ENCODE measurements around the gene TNF.

TNF gene

GRCh38 chr6:31614684-31615578, 39.6 kb downstream of the TNF start, which contains the start of gene AIF1:
TSS of gene AIF1 (plus strand) at chr6:31615234. CDS start at chr6:31615330, 96 bp downstream.
- H3K79me2 ChIP-seq (ENCODE audit: insufficient read depth, low read length): no peaks in the 10 kb centered on the region
- TF ChIP-seq EZH2phosphoT487 (conservative IDR thresholded peaks at IDR 0.05; ENCODE audit: low read length) (no peak), CTCF (IDR thresholded peaks at IDR 0.05; ENCODE audit: insufficient read depth, low read length, poor library complexity, severe bottlenecking) (no peak)
- no peaks in the 10 kb centered on the region for H3K9me2 ChIP-seq (replicated peaks; ENCODE audit: insufficient read depth, low read length)
- H4K20me1 ChIP-seq (ENCODE audit: low read depth, low read length): no peaks in the 10 kb centered on the region
- H3K4me2 ChIP-seq (ENCODE audit: low read depth, low read length, poor library complexity, severe bottlenecking): no peak within 1 kb of the TSS
- H2AFZ ChIP-seq (ENCODE audit: low read depth, low read length, severe bottlenecking): no peak within 1 kb of the TSS
- no peaks in the 10 kb centered on the region for H3K27me3 ChIP-seq (ENCODE audit: low read length)
- no peaks in the 10 kb centered on the region for H3K9me3 ChIP-seq (ENCODE audit: insufficient read depth, low read length)
- peaks cover 15% of the 10 kb centered on the region for H3F3A ChIP-seq (ENCODE audit: insufficient read depth)
- H3K4me3 ChIP-seq (ENCODE audit: insufficient read depth, low read length, poor library complexity, severe bottlenecking): no peak within 1 kb of the TSS
- no peak within 1 kb of the TSS for H3K9ac ChIP-seq (ENCODE audit: low read length)
- H3K36me3 ChIP-seq (ENCODE audit: low read length): no peaks in the 10 kb centered on the region
- no peak within 1 kb of the TSS for H3K27ac ChIP-seq (ENCODE audit: low read depth, low read length)

GRCh38 chr6:31615748-31616147, 40.4 kb downstream of the TNF start:
- no peak overlapping the region for H3K9ac ChIP-seq (ENCODE audit: low read length)
- H3F3A ChIP-seq (ENCODE audit: insufficient read depth): peaks cover 18% of the 10 kb centered on the region
- H2AFZ ChIP-seq (ENCODE audit: low read depth, low read length, severe bottlenecking): no peak overlapping the region
- no peaks in the 10 kb centered on the region for H3K9me2 ChIP-seq (replicated peaks; ENCODE audit: insufficient read depth, low read length)
- H3K36me3 ChIP-seq (ENCODE audit: low read length): no peaks in the 10 kb centered on the region
- no peak overlapping the region for H3K27ac ChIP-seq (ENCODE audit: low read depth, low read length)
- H3K27me3 ChIP-seq (ENCODE audit: low read length): no peaks in the 10 kb centered on the region
- no peaks in the 10 kb centered on the region for H3K9me3 ChIP-seq (ENCODE audit: insufficient read depth, low read length)
- H3K4me2 ChIP-seq (ENCODE audit: low read depth, low read length, poor library complexity, severe bottlenecking): no peak overlapping the region
- H4K20me1 ChIP-seq (ENCODE audit: low read depth, low read length): no peaks in the 10 kb centered on the region
- TF ChIP-seq EZH2phosphoT487 (conservative IDR thresholded peaks at IDR 0.05; ENCODE audit: low read length) (no peak), CTCF (IDR thresholded peaks at IDR 0.05; ENCODE audit: insufficient read depth, low read length, poor library complexity, severe bottlenecking) (no peak)
- H3K79me2 ChIP-seq (ENCODE audit: insufficient read depth, low read length): peaks cover 1% of the 10 kb centered on the region
- H3K4me3 ChIP-seq (ENCODE audit: insufficient read depth, low read length, poor library complexity, severe bottlenecking): no peak overlapping the region

GRCh38 chr6:31617010-31617409, 41.6 kb downstream of the TNF start:
- TF ChIP-seq EZH2phosphoT487 (conservative IDR thresholded peaks at IDR 0.05; ENCODE audit: low read length) (no peak), CTCF (IDR thresholded peaks at IDR 0.05; ENCODE audit: insufficient read depth, low read length, poor library complexity, severe bottlenecking) (no peak)
- H2AFZ ChIP-seq (ENCODE audit: low read depth, low read length, severe bottlenecking): no peak overlapping the region
- H3K9ac ChIP-seq (ENCODE audit: low read length): no peak overlapping the region
- peaks cover 14% of the 10 kb centered on the region for H3K79me2 ChIP-seq (ENCODE audit: insufficient read depth, low read length)
- H3F3A ChIP-seq (ENCODE audit: insufficient read depth): peaks cover 22% of the 10 kb centered on the region
- peaks cover 7% of the 10 kb centered on the region; the same call in 1 of the 2 replicates for H3K36me3 ChIP-seq (ENCODE audit: low read length)
- H3K9me2 ChIP-seq (replicated peaks; ENCODE audit: insufficient read depth, low read length): no peaks in the 10 kb centered on the region
- H3K27me3 ChIP-seq (ENCODE audit: low read length): no peaks in the 10 kb centered on the region
- peaks cover under 1% of the 10 kb centered on the region; the same call in 1 of the 2 replicates for H4K20me1 ChIP-seq (ENCODE audit: low read depth, low read length)
- no peak overlapping the region for H3K4me3 ChIP-seq (ENCODE audit: insufficient read depth, low read length, poor library complexity, severe bottlenecking)
- H3K27ac ChIP-seq (ENCODE audit: low read depth, low read length): no peak overlapping the region
- H3K9me3 ChIP-seq (ENCODE audit: insufficient read depth, low read length): no peaks in the 10 kb centered on the region
- H3K4me2 ChIP-seq (ENCODE audit: low read depth, low read length, poor library complexity, severe bottlenecking): no peak overlapping the region
